Hematopoietic multipotent progenitor cell treated with erythropoietin and hydrocortisone succinate and interleukin-3 and kit ligand, for 8 days (in vitro differentiated cells): Measurements from ENCODE around the gene KCTD2.

Source experiments
- DNase-seq: peaks from one replicate; pipeline ENCODE4 v3.0.0-alpha.2; 2015

The KCTD2 gene

DNA sequence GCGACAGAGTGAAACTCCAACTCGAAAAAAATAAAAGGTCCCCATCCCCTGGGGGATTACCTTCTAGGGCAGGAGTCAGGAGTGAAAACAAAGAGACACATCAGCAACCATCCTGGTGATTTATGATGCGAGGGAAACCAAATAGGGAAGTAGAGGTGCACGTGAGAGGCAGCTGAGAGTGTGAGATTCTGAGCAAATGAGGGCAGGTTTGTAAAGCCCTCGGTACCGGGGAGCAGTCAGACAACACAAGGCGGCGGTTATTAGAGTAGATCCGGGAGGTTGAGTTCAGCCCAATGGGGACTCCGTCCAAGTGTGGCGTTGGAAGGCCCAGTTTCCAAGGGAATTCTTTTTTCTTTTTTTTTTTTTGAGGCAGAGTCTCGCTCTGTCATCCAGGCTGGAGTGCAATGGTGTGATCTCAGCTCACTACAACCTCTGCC lies 55.4 kb downstream of the KCTD2 start:
- no peak for DNase-seq

- DNase-seq = no peak
Measured at GRCh38 chr17:75103601-75104554, 56.9 kb downstream of the KCTD2 start.

GRCh38 chr17:75105126-75106080 lies 58.4 kb downstream of the KCTD2 start:
- DNase-seq = peak; percentile 51

GRCh38 chr17:75108193-75108592 lies 61.2 kb downstream of the KCTD2 start:
- no peak for DNase-seq

DNA sequence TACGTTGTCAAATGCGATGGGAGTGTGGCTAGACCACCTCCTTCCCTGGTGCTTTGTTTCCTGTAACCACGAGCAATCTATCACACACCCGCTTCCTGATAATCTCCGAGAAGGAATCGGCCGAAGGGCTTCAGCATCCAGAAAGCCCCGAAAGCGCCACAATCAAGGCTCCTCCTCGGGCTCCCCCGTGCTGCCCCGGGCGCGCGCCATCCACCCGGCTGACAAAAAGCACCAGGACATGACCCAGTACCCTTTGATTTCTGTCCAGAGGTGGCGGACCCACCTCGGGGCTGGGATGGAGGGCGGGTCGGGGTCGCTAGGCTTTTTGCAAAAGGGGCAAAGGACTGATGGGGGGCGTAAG lies 62.0 kb downstream of the KCTD2 start:
- no peak for DNase-seq

- DNase-seq = peak; percentile 83
Measured at GRCh38 chr17:75109407-75110233, 62.6 kb downstream of the KCTD2 start, which contains the start of gene ARMC7. ARMC7 (plus strand) TSS chr17:75109969; CDS start chr17:75110289, 320 bp downstream.

GRCh38 chr17:75110234-75110937 lies 63.4 kb downstream of the KCTD2 start:
- DNase-seq = peak; percentile 55

GRCh38 chr17:75111777-75112335 lies 64.8 kb downstream of the KCTD2 start:
- DNase-seq = no peak

DNA sequence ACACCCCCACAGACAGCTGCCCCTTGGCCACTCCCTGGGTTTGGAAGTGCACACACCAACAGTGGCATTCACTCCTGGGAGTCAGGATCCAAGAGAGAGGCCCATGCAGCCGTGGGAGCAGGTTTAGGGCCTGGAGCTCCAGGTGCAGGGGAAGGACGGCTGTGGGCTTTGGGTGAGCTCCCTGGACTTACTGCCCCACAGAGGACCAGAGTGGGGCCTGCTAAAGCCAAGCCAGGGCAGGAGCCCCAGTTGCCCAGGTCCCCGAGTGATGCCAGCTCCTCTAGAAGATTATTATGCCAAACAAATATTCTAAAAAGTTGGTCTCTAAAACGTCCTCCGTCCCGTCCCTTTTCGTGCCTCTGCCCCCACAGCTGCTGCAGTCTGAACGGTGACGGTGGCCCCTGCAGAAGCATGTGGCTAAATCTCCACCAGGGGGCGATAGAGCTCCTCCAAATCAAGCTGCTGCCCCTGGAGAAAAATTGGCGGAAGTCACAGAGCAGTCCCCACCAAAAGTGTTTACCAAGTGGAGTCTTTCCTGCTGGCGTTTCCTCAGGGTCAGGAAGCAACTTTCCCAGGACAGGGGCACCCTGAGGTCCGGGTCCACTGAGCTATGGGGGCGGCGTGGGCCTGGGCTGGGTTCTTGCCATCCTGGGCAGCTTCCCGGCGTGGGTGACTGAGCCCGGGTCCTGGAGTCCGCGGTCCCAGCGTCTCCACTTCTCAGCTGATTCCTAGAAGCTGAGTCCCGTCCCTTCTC lies 67.0 kb downstream of the KCTD2 start:
- DNase-seq = peak; percentile 93

GRCh38 chr17:75114552-75115314 lies 67.7 kb downstream of the KCTD2 start:
- DNase-seq = peak; percentile 63
